HFFc6 (cell line): ENCODE results near the gene ZNF416. TPM values are rescaled to one million over a fixed set of nuclear protein-coding genes. Genes with fewer than 3 reads are reported as not detected.

Experiments used
- DNase-seq: peaks from one replicate; pipeline ENCODE4 v3.0.0-alpha.2; 2018
- H3K27ac Mint-ChIP-seq: 2 replicates; pipeline ENCODE4 v1.8.0; 2020; ENCODE audit warnings: mild to moderate bottlenecking, mixed read lengths
- H3K27me3 Mint-ChIP-seq: 2 replicates; pipeline ENCODE4 v1.8.0; 2021; ENCODE audit warnings: mild to moderate bottlenecking, moderate library complexity, mixed read lengths; ENCODE audit not compliant: insufficient read depth
- H3K36me3 Mint-ChIP-seq: 2 replicates; pipeline ENCODE4 v1.8.0; 2021; ENCODE audit warnings: low read depth, mixed read lengths
- H3K4me1 Mint-ChIP-seq: 2 replicates; pipeline ENCODE4 v1.8.0; 2020; ENCODE audit warnings: low read depth, mixed read lengths
- H3K4me3 Mint-ChIP-seq: 2 replicates; pipeline ENCODE4 v1.8.0; 2020; ENCODE audit warnings: mild to moderate bottlenecking, moderate library complexity, mixed read lengths
- H3K9me3 Mint-ChIP-seq: 2 replicates; pipeline ENCODE4 v1.8.0; 2020; ENCODE audit warnings: mild to moderate bottlenecking, mixed read lengths
- total RNA-seq, 6 experiments: library from RNA; stranded (reverse); fragmentation: NEBNext Ultra II Directional; extraction: Animal tissue kit (Norgen Biotek cat#: 25700); gene quantifications; 2 replicates in 1 of 6; 3 replicates in 5 of 6; pipeline ENCODE4 v1.2.3, GENCODE V29; 2021
- TF ChIP-seq, protein P1 (sequence below): fragments of 200-600 bp; sonication (generic); IDR thresholded peaks from 2 replicates; pipeline ENCODE4 v1.5.0; 2021; ENCODE audit warnings: antibody characterized with exemption, mild to moderate bottlenecking

ZNF416 gene
- total RNA-seq, 6 experiments from 2014 or later = 3.8 to 5.4 (median 5.0) TPM

DNA sequence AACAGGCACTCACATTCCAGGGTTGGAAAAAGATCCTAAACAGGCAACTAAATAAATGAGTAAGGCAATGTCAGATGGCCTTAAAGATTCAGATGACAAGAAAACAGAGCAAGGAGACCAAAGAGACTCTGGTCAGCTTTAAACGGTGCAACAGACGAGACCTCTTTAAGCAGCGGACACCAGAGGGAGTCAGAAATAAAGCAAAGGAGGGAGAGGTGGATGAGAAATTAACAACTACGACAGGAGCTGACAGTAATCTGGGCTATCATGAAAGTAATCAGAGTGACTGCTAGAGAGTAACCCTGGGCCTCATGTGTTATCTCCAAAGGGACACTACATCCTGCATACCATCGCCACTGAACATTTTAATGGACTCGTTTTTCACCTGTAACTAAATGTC lies 20.2 kb downstream of the ZNF416 start:
- TF ChIP-seq, protein P1, sequence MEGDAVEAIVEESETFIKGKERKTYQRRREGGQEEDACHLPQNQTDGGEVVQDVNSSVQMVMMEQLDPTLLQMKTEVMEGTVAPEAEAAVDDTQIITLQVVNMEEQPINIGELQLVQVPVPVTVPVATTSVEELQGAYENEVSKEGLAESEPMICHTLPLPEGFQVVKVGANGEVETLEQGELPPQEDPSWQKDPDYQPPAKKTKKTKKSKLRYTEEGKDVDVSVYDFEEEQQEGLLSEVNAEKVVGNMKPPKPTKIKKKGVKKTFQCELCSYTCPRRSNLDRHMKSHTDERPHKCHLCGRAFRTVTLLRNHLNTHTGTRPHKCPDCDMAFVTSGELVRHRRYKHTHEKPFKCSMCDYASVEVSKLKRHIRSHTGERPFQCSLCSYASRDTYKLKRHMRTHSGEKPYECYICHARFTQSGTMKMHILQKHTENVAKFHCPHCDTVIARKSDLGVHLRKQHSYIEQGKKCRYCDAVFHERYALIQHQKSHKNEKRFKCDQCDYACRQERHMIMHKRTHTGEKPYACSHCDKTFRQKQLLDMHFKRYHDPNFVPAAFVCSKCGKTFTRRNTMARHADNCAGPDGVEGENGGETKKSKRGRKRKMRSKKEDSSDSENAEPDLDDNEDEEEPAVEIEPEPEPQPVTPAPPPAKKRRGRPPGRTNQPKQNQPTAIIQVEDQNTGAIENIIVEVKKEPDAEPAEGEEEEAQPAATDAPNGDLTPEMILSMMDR = no peak
- DNase-seq = peak; percentile 10
- H3K4me1 Mint-ChIP-seq = peaks cover 33% of the 10 kb centered on the region
- H3K27ac Mint-ChIP-seq = peak overlapping the region; percentile 89
- H3K36me3 Mint-ChIP-seq = peaks cover 64% of the 10 kb centered on the region
- H3K4me3 Mint-ChIP-seq = peak overlapping the region; percentile 98
- H3K27me3 Mint-ChIP-seq = peaks cover 6% of the 10 kb centered on the region
- peaks cover 44% of the 10 kb centered on the region for H3K9me3 Mint-ChIP-seq

DNA sequence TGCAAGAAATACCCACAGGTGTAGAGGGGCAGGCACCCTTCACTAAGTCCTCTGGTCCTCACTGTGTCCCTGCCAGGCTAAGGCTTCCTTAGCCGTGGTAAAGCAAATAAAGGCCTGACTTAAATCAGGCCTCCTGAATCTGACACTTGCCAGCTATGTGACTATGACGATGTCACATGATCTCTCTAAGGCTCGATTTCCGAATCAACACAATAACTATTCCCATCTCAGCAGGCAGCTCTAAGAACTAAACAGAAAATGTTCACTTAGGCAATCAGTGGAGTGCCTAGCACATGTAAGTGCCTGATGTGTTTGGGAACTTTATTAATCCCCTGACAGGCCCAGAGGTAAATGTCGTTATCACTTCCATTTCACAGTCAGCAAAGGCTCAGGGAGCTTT lies 21.1 kb downstream of the ZNF416 start:
- no peak for DNase-seq
- Mint-ChIP-seq H3K36me3 (peaks cover 69% of the 10 kb centered on the region), H3K27ac (no peak overlapping the region), H3K27me3 (peaks cover 6% of the 10 kb centered on the region), H3K4me3 (no peak overlapping the region; the same call in 1 of the 2 replicates), H3K9me3 (peaks cover 45% of the 10 kb centered on the region), H3K4me1 (peaks cover 33% of the 10 kb centered on the region)
- TF ChIP-seq, protein P1 = no peak

DNA sequence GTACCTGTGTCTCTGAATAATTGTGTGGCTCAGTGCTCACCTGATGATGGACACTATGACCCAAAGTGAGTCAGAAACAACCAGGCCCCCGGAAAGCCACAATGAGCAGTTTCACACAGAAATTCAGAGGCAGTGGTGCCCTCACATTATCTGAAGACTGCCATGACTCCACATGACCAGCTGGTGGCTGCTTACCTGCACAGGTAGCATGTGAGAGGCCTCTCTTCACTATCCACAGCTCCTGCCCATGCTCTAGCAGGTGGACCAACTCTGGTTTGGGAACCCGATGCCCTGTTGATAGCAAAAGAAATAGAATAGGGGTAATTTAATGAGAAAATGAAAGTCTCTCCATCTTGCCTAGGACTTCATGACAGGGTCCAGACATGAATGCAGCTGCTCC lies 26.3 kb downstream of the ZNF416 start:
- Mint-ChIP-seq H3K9me3 (peaks cover 72% of the 10 kb centered on the region), H3K27me3 (no peaks in the 10 kb centered on the region)
- TF ChIP-seq, protein P1 = no peak

DNA sequence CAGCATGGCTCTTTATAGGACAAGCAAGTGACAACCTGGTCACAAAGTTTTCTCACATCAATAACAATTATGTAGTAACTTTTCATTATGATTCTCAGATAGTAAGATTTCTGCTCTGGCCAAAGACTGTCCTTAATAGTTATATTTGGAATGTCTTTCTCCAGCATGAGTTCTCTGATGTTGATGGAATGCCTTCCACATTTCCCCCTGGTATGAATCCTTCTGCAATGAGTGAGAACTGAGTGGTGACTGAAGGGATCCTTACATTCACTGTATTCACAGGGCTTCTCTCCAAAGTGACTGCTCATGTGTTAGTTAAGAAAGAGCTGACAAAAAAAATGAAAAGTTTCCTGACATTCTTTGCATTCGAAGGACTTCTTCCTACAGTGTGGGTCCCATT lies 32.2 kb downstream of the ZNF416 start:
- Mint-ChIP-seq H3K4me3 (no peak overlapping the region), H3K27me3 (no peaks in the 10 kb centered on the region; the same call in 1 of the 2 replicates), H3K4me1 (no peaks in the 10 kb centered on the region), H3K27ac (no peak overlapping the region), H3K9me3 (peaks cover 99% of the 10 kb centered on the region), H3K36me3 (peaks cover 100% of the 10 kb centered on the region)
- no peak for DNase-seq
- TF ChIP-seq, protein P1 = no peak

More for the DNA sequence above, 26.3 kb downstream of the ZNF416 start:
- H3K4me3 Mint-ChIP-seq = no peak overlapping the region
- DNase-seq = no peak
- peaks cover 98% of the 10 kb centered on the region for H3K36me3 Mint-ChIP-seq
- H3K27ac Mint-ChIP-seq = no peak overlapping the region
- H3K4me1 Mint-ChIP-seq = no peaks in the 10 kb centered on the region

DNA sequence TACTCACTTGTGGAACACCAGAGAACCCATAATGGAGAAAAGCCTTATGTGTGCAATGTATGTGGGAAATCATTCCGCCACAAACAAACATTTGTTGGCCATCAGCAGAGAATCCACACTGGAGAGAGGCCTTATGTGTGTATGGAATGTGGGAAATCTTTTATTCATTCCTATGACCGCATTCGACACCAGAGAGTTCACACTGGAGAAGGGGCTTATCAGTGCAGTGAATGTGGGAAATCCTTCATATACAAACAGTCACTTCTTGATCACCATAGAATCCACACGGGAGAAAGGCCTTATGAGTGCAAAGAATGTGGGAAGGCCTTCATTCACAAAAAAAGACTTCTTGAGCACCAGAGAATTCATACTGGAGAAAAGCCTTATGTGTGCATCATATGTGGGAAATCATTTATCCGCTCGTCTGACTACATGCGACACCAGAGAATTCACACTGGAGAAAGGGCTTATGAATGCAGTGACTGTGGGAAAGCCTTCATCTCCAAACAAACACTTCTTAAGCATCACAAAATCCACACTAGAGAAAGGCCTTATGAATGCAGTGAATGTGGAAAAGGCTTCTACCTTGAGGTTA lies 40.7 kb downstream of the ZNF416 start:
- TF ChIP-seq, protein P1 = no peak
- Mint-ChIP-seq H3K36me3 (peaks cover 94% of the 10 kb centered on the region), H3K27me3 (no peaks in the 10 kb centered on the region; the same call in 1 of the 2 replicates), H3K27ac (no peak overlapping the region), H3K9me3 (peaks cover 98% of the 10 kb centered on the region), H3K4me3 (no peak overlapping the region), H3K4me1 (no peaks in the 10 kb centered on the region)
- DNase-seq = no peak
